Progenitor cell of endocrine pancreas (in vitro differentiated cells): Measurements from ENCODE around the gene ATP8A2. TPM values are rescaled to one million over a fixed set of nuclear protein-coding genes. Genes with fewer than 3 reads are reported as not detected.
A peak's percentile ranks its signal among the peaks of the same experiment; 100 is the strongest.
"Not testable (repeated sequence)": the region's sequence is repeated elsewhere in the genome, so short reads cannot be mapped to it uniquely, and the experiment has no call there.

ENCODE experiments used
- DNase-seq: peaks from one replicate; pipeline ENCODE4 v3.0.0; 2021; ENCODE audit warnings: low spot score; ENCODE audit not compliant: unreplicated experiment
- H3K27ac Mint-ChIP-seq: 2 replicates; pipeline ENCODE4 v1.8.0; 2021; ENCODE audit warnings: mild to moderate bottlenecking, moderate library complexity, mixed read lengths
- H3K27me3 Mint-ChIP-seq: 2 replicates; pipeline ENCODE4 v1.8.0; 2021; ENCODE audit warnings: mixed read lengths
- H3K36me3 Mint-ChIP-seq: 2 replicates; pipeline ENCODE4 v1.8.0; 2022; ENCODE audit warnings: mixed read lengths; ENCODE audit not compliant: insufficient read depth
- H3K4me1 Mint-ChIP-seq: 2 replicates; pipeline ENCODE4 v1.8.0; 2021; ENCODE audit warnings: low read depth, mixed read lengths
- H3K4me3 Mint-ChIP-seq: 2 replicates; pipeline ENCODE4 v1.8.0; 2021; ENCODE audit warnings: low read depth, mild to moderate bottlenecking, moderate library complexity, mixed read lengths
- H3K9me3 Mint-ChIP-seq: 2 replicates; pipeline ENCODE4 v1.8.0; 2021; ENCODE audit warnings: low read depth, mixed read lengths
- CTCF ChIP-seq: fragments of 200-600 bp; sonication (generic); IDR thresholded peaks from one replicate; pipeline ENCODE4 v1.5.0; 2021; ENCODE audit warnings: antibody characterized with exemption, mild to moderate bottlenecking; ENCODE audit not compliant: unreplicated experiment
- total RNA-seq: library from RNA; stranded (reverse); gene quantifications from 2 replicates; pipeline ENCODE4 v1.2.1, GENCODE V29; 2021

Gene ATP8A2
- total RNA-seq, 1 donor from 2014 or later = 0.38 TPM

- H3K9me3 Mint-ChIP-seq = no peaks in the 10 kb centered on the region
- no peaks in the 10 kb centered on the region for H3K36me3 Mint-ChIP-seq
- no peak overlapping the region for H3K4me3 Mint-ChIP-seq
- peaks cover 11% of the 10 kb centered on the region for H3K27me3 Mint-ChIP-seq
- H3K27ac Mint-ChIP-seq = no peak overlapping the region
- H3K4me1 Mint-ChIP-seq = no peaks in the 10 kb centered on the region
- no peak for TF ChIP-seq CTCF
- DNase-seq = no peak
Measured at GRCh38 chr13:26067601-26068000, 695.8 kb downstream of the ATP8A2 start.

DNA sequence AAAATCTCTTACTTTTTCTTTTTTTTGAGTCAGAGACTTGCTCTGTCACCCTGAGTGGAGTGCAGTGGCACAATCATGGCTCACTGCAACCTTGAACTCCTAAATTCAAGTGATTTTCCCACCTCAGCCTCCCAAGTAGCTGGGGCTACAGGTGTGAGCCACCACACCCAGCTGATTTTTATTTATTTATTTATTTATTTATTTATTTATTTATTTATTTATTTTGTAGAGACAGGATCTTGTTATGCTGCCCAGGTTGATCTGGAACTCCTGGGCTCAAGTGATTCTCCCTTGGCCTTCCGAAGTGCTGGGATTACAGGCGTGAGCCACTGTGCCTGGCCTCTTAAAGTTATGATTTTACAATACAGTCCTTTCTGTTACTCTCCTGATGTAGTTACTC is 696.6 kb downstream of the ATP8A2 start:
- DNase-seq, H3K36me3 Mint-ChIP-seq, H3K9me3 Mint-ChIP-seq, H3K27ac Mint-ChIP-seq, H3K4me3 Mint-ChIP-seq, H3K4me1 Mint-ChIP-seq: not testable (repeated sequence)
- peaks cover 11% of the 10 kb centered on the region for H3K27me3 Mint-ChIP-seq

DNA sequence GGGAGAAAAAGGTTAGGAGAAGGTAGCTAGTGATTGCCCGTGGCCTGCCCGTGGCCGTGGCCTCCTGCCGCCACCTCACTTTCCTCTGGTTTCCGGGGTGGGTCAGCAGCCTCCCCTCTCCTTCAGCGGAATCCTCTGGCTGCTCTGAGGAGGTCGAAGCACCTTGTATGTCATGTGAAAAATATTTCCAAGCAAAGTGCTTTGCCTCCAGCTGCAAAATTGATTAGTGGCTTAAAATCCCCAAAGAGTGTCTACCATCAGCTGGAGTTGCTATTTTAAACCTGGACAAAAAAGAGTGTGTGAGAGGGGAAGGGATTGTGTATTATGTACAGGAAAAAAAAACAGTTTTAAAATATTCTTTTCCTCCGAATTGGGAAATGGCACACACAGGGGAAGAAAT is 697.9 kb downstream of the ATP8A2 start:
- not testable (repeated sequence) for H3K27me3 Mint-ChIP-seq, H3K36me3 Mint-ChIP-seq, DNase-seq, H3K27ac Mint-ChIP-seq, H3K4me3 Mint-ChIP-seq, H3K9me3 Mint-ChIP-seq, H3K4me1 Mint-ChIP-seq

- H3K4me1 Mint-ChIP-seq = no peaks in the 10 kb centered on the region
- no peaks in the 10 kb centered on the region for H3K9me3 Mint-ChIP-seq
- no peak overlapping the region for H3K4me3 Mint-ChIP-seq
- H3K27ac Mint-ChIP-seq = no peak overlapping the region
- DNase-seq = no peak
- H3K27me3 Mint-ChIP-seq = peaks cover 11% of the 10 kb centered on the region
- no peaks in the 10 kb centered on the region for H3K36me3 Mint-ChIP-seq
- no peak for TF ChIP-seq CTCF
Measured at GRCh38 chr13:26071691-26072090, 699.9 kb downstream of the ATP8A2 start.

DNA sequence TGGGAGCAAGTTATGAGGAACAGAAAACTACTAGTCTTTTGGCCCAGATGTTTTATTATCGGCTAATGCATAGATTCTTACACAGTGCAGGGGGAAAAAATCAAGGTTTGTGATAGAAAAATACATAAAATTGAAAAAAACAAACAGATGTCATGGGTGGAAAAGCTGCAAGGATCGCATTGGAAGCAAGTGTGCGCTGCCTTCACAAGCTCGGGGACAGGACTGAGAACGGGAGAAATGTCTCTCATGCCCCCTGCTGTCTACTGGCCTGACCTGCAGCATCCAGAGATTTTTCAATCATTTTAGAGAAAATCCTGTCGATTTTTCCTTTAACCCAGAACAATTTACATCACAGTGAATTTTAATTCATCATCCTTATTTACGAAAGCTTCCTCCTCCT is 700.6 kb downstream of the ATP8A2 start:
- peaks cover 17% of the 10 kb centered on the region for H3K27me3 Mint-ChIP-seq
- not testable (repeated sequence) for H3K4me1 Mint-ChIP-seq, H3K4me3 Mint-ChIP-seq, DNase-seq, H3K9me3 Mint-ChIP-seq, H3K27ac Mint-ChIP-seq, H3K36me3 Mint-ChIP-seq
- peak; percentile 23 for TF ChIP-seq CTCF

GRCh38 chr13:26074706-26075105 is 702.9 kb downstream of the ATP8A2 start:
- TF ChIP-seq CTCF = no peak
- Mint-ChIP-seq H3K4me1 (no peaks in the 10 kb centered on the region), H3K9me3 (no peaks in the 10 kb centered on the region), H3K27ac (no peak overlapping the region), H3K27me3 (peaks cover 17% of the 10 kb centered on the region), H3K4me3 (no peak overlapping the region), H3K36me3 (no peaks in the 10 kb centered on the region)
- no peak for DNase-seq

Other genes with a start within 250 kb of the ATP8A2 start
- gene AMER2, start 199.7 kb upstream of the ATP8A2 start, total RNA-seq = 0.05 and 0.07 TPM in 2 replicates
- gene MTMR6, start 84.5 kb upstream of the ATP8A2 start, total RNA-seq = 9.3 and 9.6 TPM in 2 replicates
- 56.5 and 61.5 TPM in 2 replicates for gene NUP58, start 70.3 kb upstream of the ATP8A2 start, total RNA-seq